Pulmonary artery endothelial cell (primary cell): Measurements from ENCODE around the gene PATZ1. TPM values are rescaled to one million over a fixed set of nuclear protein-coding genes. Genes with fewer than 3 reads are reported as not detected.

Experiments
- DNase-seq: peaks from one replicate; pipeline ENCODE4 v3.0.0-alpha.2; 2011; ENCODE audit warnings: low read depth, low spot score
- total RNA-seq: library from RNA; depleted of rRNA; stranded (reverse); fragments of >200 nt; gene quantifications from 2 replicates; pipeline ENCODE4 v1.2.3, GENCODE V29; 2014

Gene PATZ1
- total RNA-seq, 1 donor from 2014 or later: 16.7 TPM

- no peak for DNase-seq
Observed at GRCh38 chr22:31282748-31283468, 63.2 kb downstream of the PATZ1 start.

GRCh38 chr22:31281733-31282132 lies 64.4 kb downstream of the PATZ1 start:
- no peak for DNase-seq

GRCh38 chr22:31279821-31280505 lies 66.2 kb downstream of the PATZ1 start:
- DNase-seq: no peak

- DNase-seq: no peak
Observed at GRCh38 chr22:31279327-31279669, 66.8 kb downstream of the PATZ1 start.

GRCh38 chr22:31278626-31279326 lies 67.4 kb downstream of the PATZ1 start:
- DNase-seq: no peak

- no peak for DNase-seq
Observed at GRCh38 chr22:31278151-31278621, 68.0 kb downstream of the PATZ1 start.

GRCh38 chr22:31277741-31278140 lies 68.4 kb downstream of the PATZ1 start:
- no peak for DNase-seq

GRCh38 chr22:31276426-31277167 lies 69.5 kb downstream of the PATZ1 start:
- no peak for DNase-seq

Other genes starting within 250 kb of the PATZ1 start
- 21.1 and 46.6 TPM in 2 replicates for gene SELENOM, start 238.8 kb downstream of the PATZ1 start, total RNA-seq
- 0.20 and 0.25 TPM in 2 replicates for gene INPP5J, start 223.4 kb downstream of the PATZ1 start, total RNA-seq
- gene PLA2G3, start 205.8 kb downstream of the PATZ1 start, total RNA-seq: 0.07 and 0.26 TPM in 2 replicates
- 23.5 and 28.4 TPM in 2 replicates for gene RNF185, start 186.2 kb downstream of the PATZ1 start, total RNA-seq
- 72.7 and 83.3 TPM in 2 replicates for gene LIMK2, start 134.0 kb downstream of the PATZ1 start, total RNA-seq
- 13.6 and 16.4 TPM in 2 replicates for gene PIK3IP1, start 53.9 kb downstream of the PATZ1 start, total RNA-seq
- 77.3 and 79.3 TPM in 2 replicates for gene DRG1, start 53.3 kb upstream of the PATZ1 start, total RNA-seq
- gene EIF4ENIF1, start 143.5 kb upstream of the PATZ1 start, total RNA-seq: 10.9 and 13.4 TPM in 2 replicates
- 17.8 and 23.1 TPM in 2 replicates for gene SFI1, start 150.2 kb upstream of the PATZ1 start, total RNA-seq